Activated T-cell treated with anti-CD3 and anti-CD28 coated beads for 4 hours (primary cell): ENCODE results near the gene ARHGEF10L.
"Not testable (repeated sequence)": the region's sequence is repeated elsewhere in the genome, so short reads cannot be mapped to it uniquely, and the experiment has no call there.

Experiments
- DNase-seq: peaks from one replicate; pipeline ENCODE4 v3.0.0-alpha.2; 2020

The ARHGEF10L gene

GRCh38 chr1:17616731-17617279 is 77.3 kb downstream of the ARHGEF10L start:
- DNase-seq, result no peak

GRCh38 chr1:17617787-17618557 is 78.5 kb downstream of the ARHGEF10L start:
- DNase-seq, result no peak

GRCh38 chr1:17618558-17619247 is 79.2 kb downstream of the ARHGEF10L start:
- no peak for DNase-seq

- DNase-seq, result no peak
Observed at GRCh38 chr1:17620448-17620847, 81.0 kb downstream of the ARHGEF10L start.

GRCh38 chr1:17621691-17622090 is 82.2 kb downstream of the ARHGEF10L start:
- no peak for DNase-seq

- DNase-seq, result no peak
Observed at GRCh38 chr1:17622823-17623222, 83.3 kb downstream of the ARHGEF10L start.

- DNase-seq, result no peak
Observed at GRCh38 chr1:17624611-17625233, 85.2 kb downstream of the ARHGEF10L start.

- no peak for DNase-seq
Observed at GRCh38 chr1:17627239-17628052, 87.9 kb downstream of the ARHGEF10L start.

- not testable (repeated sequence) for DNase-seq
Observed at GRCh38 chr1:17629046-17629445, 89.5 kb downstream of the ARHGEF10L start.

- DNase-seq, result no peak
Observed at GRCh38 chr1:17629460-17629859, 90.0 kb downstream of the ARHGEF10L start.

GRCh38 chr1:17630048-17630830 is 90.7 kb downstream of the ARHGEF10L start:
- DNase-seq, result no peak

- DNase-seq, result no peak
Observed at GRCh38 chr1:17630986-17631385, 91.5 kb downstream of the ARHGEF10L start.

GRCh38 chr1:17631410-17631809 is 91.9 kb downstream of the ARHGEF10L start:
- no peak for DNase-seq

GRCh38 chr1:17632106-17632505 is 92.6 kb downstream of the ARHGEF10L start:
- DNase-seq, result no peak

- no peak for DNase-seq
Observed at GRCh38 chr1:17632541-17633184, 93.2 kb downstream of the ARHGEF10L start.

- no peak for DNase-seq
Observed at GRCh38 chr1:17633654-17634053, 94.2 kb downstream of the ARHGEF10L start.

GRCh38 chr1:17635276-17635675 is 95.8 kb downstream of the ARHGEF10L start:
- no peak for DNase-seq

- DNase-seq, result no peak
Observed at GRCh38 chr1:17635811-17636210, 96.3 kb downstream of the ARHGEF10L start.

- DNase-seq, result no peak
Observed at GRCh38 chr1:17636612-17637011, 97.1 kb downstream of the ARHGEF10L start.

- DNase-seq, result no peak
Observed at GRCh38 chr1:17637055-17637454, 97.6 kb downstream of the ARHGEF10L start.

- DNase-seq, result no peak
Observed at GRCh38 chr1:17639703-17640340, 100.3 kb downstream of the ARHGEF10L start.
